ENCODE results near the gene INF2.

GRCh38 chr14:104744484-104744883, 55.1 kb downstream of the INF2 start:
- no peak for TF ChIP-seq CTCF (IDR thresholded peaks at IDR 0.05)
- TF ChIP-seq EZH2 (IDR thresholded peaks at IDR 0.05), result no peak

Measured in neural progenitor cell (in vitro differentiated cells).